Erythroblast (primary cell): ENCODE data around the gene NPR3.

Experiments used
- DNase-seq, 2 experiments: peaks; one replicate each; lab custom pipeline; 2025; lab: John Stamatoyannopoulos, UW
- GATA1 ChIP-seq: IDR thresholded peaks from 2 replicates; pipeline ENCODE4 v1.6.1; 2011; ENCODE audit warnings: low read depth, mild to moderate bottlenecking, control low read depth, low read length, moderate library complexity
- POLR2A ChIP-seq: IDR thresholded peaks from 2 replicates; pipeline ENCODE4 v1.6.1; 2011; ENCODE audit warnings: mild to moderate bottlenecking, low read length

NPR3 gene

DNA sequence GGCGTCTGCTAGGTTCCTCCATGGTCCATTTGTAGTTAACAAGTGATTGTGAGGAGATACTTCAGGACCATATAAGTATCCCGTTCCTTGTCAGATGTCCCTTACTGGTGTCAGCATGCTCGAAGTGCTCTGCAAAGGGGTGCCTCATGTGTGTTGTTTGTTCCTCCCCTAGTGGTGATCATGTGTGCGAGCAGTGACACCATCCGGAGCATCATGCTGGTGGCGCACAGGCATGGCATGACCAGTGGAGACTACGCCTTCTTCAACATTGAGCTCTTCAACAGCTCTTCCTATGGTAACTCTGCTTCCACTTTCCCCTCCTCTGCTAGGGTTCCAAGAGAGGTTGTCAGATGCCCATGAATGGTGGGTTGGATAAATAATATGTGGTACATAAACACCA lies 13.4 kb downstream of the NPR3 start:
- no peak for DNase-seq
- TF ChIP-seq GATA1, result no peak
- TF ChIP-seq POLR2A, result no peak

DNA sequence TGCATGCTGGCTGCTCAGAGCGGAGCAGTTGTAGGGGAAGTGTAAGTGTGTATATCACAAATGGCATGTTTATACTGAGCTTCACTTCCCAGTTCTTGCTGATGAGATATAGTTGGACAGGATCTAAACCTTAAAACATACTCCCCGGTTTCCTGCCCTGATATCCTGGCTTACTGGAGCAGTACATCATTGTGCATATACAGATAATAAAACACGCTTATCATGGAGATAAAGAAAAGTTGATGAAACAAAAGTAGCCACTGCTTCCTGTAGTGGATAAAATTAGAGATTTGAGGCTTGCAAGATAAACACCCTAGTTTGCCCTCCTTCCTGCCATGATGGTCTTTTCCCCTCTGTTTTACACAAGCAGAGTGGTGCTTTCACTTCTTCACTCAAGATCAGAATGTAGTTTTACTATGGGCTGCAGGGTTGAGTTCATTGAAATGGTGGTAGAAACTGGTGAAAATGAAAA lies 15.0 kb downstream of the NPR3 start:
- peak in 1 of 2 experiments; percentile 19 for DNase-seq
- TF ChIP-seq POLR2A (no peak), GATA1 (no peak)

DNA sequence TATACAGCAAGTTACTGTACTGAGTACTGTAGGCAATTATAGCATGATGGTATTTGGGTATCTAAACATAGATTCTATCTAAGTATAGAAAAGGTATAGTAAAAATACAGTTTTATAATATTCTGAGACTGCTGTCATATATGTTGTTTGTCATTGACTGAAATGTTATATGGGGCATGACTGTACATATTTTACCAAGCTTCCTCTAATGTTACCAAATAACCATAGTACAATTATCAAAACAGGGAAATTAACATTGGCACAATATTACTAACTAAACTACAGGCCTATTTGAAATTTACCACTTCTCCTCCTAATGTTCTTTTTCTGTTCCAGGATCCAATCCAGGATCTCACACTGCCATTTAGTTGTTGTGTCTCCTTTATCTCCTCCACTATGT lies 18.5 kb downstream of the NPR3 start:
- TF ChIP-seq POLR2A, result no peak
- TF ChIP-seq GATA1, result no peak
- no peak for DNase-seq

DNA sequence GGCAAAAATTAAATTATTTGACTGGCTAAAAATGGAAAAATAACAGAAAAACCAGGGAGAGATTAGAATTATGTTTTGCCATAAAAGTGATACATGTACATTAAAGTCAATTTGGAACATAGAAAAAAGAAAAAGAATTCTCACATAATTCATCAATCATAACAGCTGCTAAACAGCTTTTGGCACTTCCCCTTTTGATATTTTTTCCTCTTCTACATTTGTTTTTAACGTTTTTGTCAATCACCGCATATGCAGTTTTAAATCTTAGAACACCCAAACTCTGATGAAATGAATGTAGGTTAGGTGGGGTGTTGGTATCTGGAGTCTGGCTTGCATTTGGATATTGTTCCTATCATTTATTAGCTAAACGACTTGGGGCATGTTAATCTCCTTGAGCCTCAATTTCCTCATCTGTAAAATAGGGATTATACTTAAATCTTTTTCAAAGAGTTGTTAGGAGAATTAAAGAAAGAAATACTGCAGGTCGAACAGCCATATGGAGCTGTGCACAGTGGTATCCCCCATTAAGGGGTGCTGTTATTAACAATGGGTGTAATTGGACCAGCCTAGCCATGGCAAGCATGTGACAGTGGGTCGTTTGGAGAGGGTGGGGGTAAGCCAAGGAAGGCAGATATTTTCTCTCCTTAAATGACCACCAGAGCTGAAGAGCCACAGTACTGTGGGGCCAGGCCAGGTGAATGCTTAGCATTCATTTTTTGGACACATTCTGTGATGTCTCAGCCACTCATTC lies 22.6 kb downstream of the NPR3 start:
- no peak for TF ChIP-seq GATA1
- TF ChIP-seq POLR2A, result no peak
- no peak for DNase-seq

DNA sequence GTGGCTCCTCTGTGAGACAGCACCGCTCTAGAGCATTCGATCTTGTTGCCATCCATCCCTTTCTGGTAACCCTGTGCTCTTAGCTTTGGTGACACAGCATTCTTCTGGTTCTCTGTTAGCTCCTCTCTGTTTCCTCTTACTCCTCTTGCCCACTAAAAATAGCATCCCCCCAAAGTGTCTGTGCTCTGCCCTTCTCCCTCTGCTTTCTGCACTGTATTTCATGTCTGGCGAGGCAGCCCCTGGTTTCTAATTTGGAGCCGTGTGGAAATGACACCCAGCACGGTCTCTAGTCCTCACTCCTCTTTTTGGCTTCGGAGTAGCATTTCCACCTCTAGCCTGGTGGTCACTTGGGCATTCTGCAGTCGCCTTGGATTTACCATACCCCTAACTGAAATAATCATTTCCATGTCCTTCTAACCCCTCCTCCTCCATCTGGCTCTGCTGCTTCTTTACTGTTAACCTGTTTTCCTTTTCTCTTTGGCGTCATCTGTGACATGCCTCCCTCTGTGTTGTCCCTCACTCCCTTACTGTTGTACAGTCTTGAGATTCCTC lies 23.8 kb downstream of the NPR3 start:
- no peak for DNase-seq
- no peak for TF ChIP-seq GATA1
- no peak for TF ChIP-seq POLR2A

DNA sequence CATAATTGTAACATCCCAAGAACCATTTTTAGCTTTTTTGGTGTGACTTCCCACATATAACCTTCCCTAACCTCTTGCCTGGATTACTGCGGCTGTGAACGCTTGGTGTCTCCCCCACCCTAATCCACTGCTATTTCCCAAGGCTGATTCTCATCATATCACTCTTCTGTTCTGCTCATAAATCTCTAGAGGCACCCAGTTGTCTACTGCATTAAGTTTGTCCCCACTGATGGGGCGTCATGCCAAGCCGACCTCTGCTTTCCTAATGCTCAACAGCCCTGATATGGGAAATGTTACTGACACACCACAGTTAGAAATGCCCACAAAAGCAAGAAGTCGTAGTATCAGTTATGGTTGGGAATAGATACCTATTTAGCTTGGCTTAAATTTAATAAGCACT lies 24.4 kb downstream of the NPR3 start:
- TF ChIP-seq POLR2A (no peak), GATA1 (no peak)
- no peak for DNase-seq

DNA sequence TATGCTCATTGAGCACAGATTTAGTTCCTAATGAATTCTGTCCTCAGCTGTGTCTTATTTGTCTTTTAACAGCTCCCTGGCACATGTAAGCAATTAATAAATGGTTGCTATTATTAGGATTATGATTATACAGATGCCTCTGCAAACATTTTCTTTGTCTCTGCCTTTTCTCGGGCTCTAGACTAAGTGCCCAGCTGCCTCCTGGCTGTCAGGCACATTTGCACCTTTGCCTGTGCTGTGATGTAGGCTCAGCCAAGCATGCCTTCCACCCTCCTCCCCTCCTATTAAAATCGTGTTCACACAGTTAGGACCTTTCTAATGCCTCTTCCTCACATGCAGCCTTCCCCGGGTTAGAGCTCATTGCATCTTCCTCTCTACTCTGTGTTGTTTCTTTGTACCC lies 25.7 kb downstream of the NPR3 start:
- TF ChIP-seq GATA1 (no peak), POLR2A (no peak)
- no peak for DNase-seq

DNA sequence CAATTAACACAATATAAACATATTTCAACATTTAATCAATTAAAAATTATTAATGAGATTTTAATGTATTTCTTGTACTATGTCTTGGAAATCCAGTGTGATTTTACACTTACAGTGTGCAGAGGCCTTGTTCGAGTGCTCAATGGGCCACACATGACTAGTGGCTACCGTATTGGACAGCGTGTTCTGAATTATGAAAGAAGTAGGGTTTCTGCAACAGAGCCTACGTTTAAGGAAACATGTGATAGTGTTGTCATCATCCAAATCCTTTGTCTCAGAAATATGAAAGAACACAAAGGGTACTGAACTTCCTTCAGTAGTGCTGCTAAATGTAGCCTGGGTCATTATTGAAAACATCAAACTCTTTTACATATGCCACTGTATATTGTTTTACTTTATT lies 29.5 kb downstream of the NPR3 start:
- no peak for DNase-seq
- TF ChIP-seq POLR2A (no peak), GATA1 (no peak)

DNA sequence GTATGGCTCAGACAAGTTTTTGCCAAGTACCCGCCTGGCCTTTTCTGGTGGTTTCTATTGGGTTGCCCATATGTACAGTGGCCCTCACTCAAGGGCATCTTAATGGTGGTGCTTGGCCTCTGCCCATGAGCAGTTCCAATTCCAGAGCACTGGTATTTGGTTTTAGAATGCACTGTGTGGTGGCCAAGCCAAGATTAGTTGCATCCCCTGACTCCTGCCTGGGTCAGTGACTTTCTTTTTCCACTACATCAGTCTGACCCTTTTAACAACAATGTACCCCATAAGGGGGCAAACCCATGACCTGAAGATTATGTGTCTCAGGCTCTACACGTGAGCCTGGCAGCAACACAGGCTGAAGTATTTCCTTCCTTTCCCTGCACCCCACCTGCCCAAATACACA lies 34.2 kb downstream of the NPR3 start:
- DNase-seq, result no peak
- TF ChIP-seq POLR2A (no peak), GATA1 (no peak)

DNA sequence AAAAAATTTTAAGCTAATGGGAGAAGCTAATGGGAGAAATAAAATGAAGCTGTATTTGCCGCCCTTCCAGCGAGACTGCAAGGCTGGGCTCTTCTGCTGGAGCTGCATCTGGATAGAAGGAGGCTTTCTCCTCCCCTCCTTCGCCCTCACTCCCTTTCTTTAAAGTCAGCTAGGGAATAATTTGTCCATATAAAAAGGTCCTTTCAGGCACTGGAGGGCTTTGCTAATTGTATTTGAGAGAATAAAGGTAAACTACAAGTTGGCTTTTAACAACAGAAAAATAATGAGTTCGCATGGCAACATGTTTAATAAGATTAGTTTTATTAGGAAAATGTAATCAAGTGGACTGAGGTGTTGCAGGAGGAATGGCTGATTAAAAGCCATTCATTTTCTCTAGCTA lies 41.3 kb downstream of the NPR3 start:
- TF ChIP-seq POLR2A (no peak), GATA1 (no peak)

DNA sequence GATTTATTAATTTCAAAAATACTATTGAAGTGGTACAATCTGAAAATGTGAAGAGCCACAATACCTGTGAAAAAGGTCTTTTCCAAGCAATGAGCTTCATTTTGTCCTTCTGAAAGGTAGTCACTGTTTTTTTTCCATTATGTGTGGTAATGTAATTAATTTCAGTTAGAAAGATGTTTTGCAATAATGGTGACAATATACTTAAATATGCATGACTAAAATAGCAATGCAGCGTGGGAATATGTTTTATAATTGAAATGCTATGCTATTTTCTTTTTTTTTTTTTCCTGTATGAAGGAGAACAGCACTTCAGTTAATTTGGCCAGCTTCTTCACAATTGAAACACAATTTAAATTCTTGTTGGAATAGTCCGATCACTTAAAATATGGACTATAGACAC lies 41.9 kb downstream of the NPR3 start:
- TF ChIP-seq GATA1, result no peak
- TF ChIP-seq POLR2A, result no peak
- no peak for DNase-seq

More for the DNA sequence above, 41.3 kb downstream of the NPR3 start:
- DNase-seq, result no peak

DNA sequence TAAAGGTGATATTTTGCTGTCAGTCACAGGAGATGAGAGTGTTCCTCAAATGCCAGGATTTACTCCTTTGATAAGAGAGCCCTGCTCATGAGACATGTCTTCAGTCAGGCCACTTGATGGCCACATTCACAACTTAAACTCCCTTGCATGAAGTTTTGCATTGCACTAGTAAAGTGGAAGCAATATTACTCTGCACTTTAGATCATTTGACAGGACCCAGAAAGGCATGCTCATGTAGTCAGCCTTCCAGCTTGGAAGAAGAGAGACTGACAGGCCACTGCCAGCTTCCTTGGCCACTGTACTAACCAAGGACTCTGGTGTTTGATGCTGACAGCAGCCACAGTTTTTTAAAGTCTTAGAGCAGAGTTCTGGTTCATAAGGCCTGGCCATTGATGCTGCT lies 42.6 kb downstream of the NPR3 start:
- DNase-seq, result no peak
- no peak for TF ChIP-seq POLR2A
- TF ChIP-seq GATA1, result no peak

DNA sequence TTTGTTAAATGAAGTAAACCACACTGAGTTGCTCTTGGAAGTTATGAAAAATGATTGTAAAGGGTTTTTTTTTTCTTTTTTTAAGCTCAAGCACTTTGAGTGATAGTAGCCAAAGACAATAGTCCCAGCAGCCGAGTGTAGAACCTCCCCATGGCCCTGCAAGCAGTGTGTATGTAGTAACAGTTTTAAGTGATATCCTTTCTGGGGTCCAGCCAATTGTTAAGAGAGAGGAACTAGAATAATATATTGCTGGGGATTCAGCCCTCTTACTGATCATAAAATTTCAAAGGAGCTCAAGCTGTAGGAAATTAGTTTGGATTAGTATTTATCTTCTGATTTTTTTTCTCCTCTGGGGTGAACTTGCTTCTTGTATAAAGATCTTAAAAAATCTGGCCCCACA lies 43.2 kb downstream of the NPR3 start:
- no peak for TF ChIP-seq GATA1
- no peak for TF ChIP-seq POLR2A
- no peak for DNase-seq

DNA sequence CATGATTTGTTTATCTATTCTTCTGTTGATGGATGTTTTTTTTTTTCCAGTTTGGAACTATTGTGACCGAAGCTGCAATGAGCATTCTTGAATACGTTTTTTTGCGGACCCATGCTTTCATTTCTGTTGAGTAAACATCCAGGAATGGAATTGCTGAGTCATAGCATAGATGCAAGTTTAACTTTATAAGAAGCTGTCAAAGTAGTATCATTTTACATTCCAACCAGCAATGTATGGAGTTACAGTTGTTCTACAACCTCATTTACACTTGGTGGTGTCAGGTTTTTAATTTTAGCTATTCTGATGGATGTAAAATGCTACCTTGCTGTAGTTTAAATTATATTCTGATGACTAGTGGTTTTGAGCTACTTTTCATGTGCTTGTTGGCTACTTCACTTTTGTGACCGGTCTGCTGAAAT lies 49.0 kb downstream of the NPR3 start:
- no peak for TF ChIP-seq POLR2A
- TF ChIP-seq GATA1, result no peak
- DNase-seq, result peak; percentile 57

DNA sequence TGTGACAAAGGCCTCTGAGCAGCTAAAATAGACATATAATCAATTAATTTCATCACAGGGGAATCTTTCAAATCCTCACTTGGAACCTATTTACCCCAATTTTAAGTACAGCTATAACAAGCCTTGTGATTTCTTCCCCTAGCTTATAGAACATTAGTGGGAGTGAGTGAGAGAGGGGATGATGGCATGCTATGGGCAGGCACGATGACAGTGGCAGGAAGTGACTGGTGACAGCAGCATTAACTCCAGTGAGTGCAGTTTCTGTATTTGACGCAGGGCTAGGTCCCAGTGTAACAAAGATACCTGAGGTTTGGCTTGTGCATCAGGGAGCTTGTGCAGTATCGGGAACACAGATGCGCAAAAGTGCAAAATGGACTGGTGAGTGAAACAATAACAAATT lies 54.1 kb downstream of the NPR3 start:
- DNase-seq, result no peak
- TF ChIP-seq GATA1, result no peak
- no peak for TF ChIP-seq POLR2A
